ENCODE measurements around the gene SCN9A. TPM values are rescaled to one million over a fixed set of nuclear protein-coding genes. Genes with fewer than 3 reads are reported as not detected.
A peak's percentile ranks its signal among the peaks of the same experiment; 100 is the strongest.

Gene SCN9A
- total and polyA plus RNA-seq, 2 of the 8 experiments (the other 6 are each of a cell fraction or from before 2014, with no cell fraction given) = 1.6 to 6.2 TPM

GRCh38 chr2:166410828-166411472 is 35.2 kb upstream of the SCN9A start:
- Histone ChIP-seq H3K23me2 (ENCODE audit: low read depth, low read length) (no peaks in the 10 kb centered on the region), H3K27ac (ENCODE audit: low read depth, low read length) (no peak overlapping the region), H2BK120ac (replicated peaks; ENCODE audit: low read depth, low read length) (no peak overlapping the region), H3K4me1 (replicated peaks in 1 of 4; ENCODE audit: control insufficient read depth in 3 of 4, insufficient read depth in 4 of 4, low read length in 3 of 4) (no peaks in the 10 kb centered on the region), H2AK5ac (ENCODE audit: low read depth, low read length) (no peak overlapping the region), H3K79me1 (ENCODE audit: low read depth, low read length) (no peaks in the 10 kb centered on the region), H3K4me3 (ENCODE audit: extremely low read depth in 1 of 4, insufficient read depth in 2 of 4, low read depth in 3 of 4, low read length in 4 of 4) (no peak overlapping the region), H2BK20ac (ENCODE audit: low read length) (no peak overlapping the region), H4K20me1 (replicated peaks in 1 of 2; ENCODE audit: control insufficient read depth in 1 of 2, insufficient read depth in 2 of 2, low read length in 2 of 2) (no peaks in the 10 kb centered on the region), H2BK5ac (ENCODE audit: low read depth, low read length) (no peak overlapping the region), H3K36me3 (ENCODE audit: control insufficient read depth in 2 of 4, insufficient read depth in 4 of 4, low read length in 3 of 4) (no peaks in the 10 kb centered on the region), H3K14ac (ENCODE audit: insufficient read length) (no peak overlapping the region), H3K56ac (replicated peaks; ENCODE audit: insufficient read length, low read depth, low read length) (no peak overlapping the region), H3K4me2 (ENCODE audit: insufficient read depth in 1 of 2, low read depth in 2 of 2, low read length in 2 of 2) (no peak overlapping the region), H3K27me3 (replicated peaks in 1 of 4; ENCODE audit: control insufficient read depth in 3 of 4, extremely low read depth in 1 of 4, insufficient read depth in 3 of 4, low read length in 3 of 4) (no peaks in the 10 kb centered on the region), H3K18ac (ENCODE audit: extremely low read depth, low read length) (no peak overlapping the region), H3K79me2 (ENCODE audit: control insufficient read depth in 1 of 2, insufficient read depth in 2 of 2, low read length in 2 of 2) (no peaks in the 10 kb centered on the region), H2BK15ac (ENCODE audit: low read length) (no peak overlapping the region), H3K4ac (replicated peaks; ENCODE audit: insufficient read length, low read depth, low read length) (no peak overlapping the region), H4K5ac (ENCODE audit: insufficient read length, low read depth, low read length) (no peak overlapping the region), H3K9ac (replicated peaks in 1 of 4; ENCODE audit: extremely low read depth in 1 of 4, low read depth in 3 of 4, low read length in 3 of 4) (no peak overlapping the region), H4K91ac (replicated peaks; ENCODE audit: insufficient read length, low read length) (no peak overlapping the region), H2BK12ac (ENCODE audit: low read depth, low read length) (no peak overlapping the region), H2AFZ (ENCODE audit: low read length) (peak overlapping the region; percentile 34; the same call in 1 of the 2 replicates), H4K8ac (ENCODE audit: extremely low read depth, insufficient read depth, low read length) (no peak overlapping the region), H3K23ac (ENCODE audit: insufficient read length) (no peak overlapping the region), H3K9me3 (ENCODE audit: insufficient read depth in 2 of 2, low read depth in 1 of 2, low read length in 1 of 2) (no peaks in the 10 kb centered on the region)
- ChIA-PET POLR2A (ENCODE audit: partially characterized antibody) (no interaction called here), CTCF (ENCODE audit: partially characterized antibody) (no interaction called here)
- WGBS, 2 experiments (ENCODE audit: extremely low coverage in 1 of 2, insufficient coverage in 1 of 2, insufficient read length in 1 of 2, insufficient replicate concordance in 2 of 2, low coverage in 1 of 2, low lambda C conversion rate in 2 of 2, missing lambda C conversion rate in 1 of 2) = 84% methylated on average over 7 of the region's 7 CpGs; no CpG with 5 or more reads in 1 of the 2 experiments
- no peak for TF ChIP-seq TAF1 (IDR thresholded peaks at IDR 0.05; ENCODE audit: low read depth, low read length)
- no peak for TF ChIP-seq EGR1 (IDR thresholded peaks at IDR 0.05; ENCODE audit: borderline replicate concordance, low read depth, low read length)
- no peak for TF ChIP-seq SIX5 (IDR thresholded peaks at IDR 0.05; ENCODE audit: low read depth, low read length)
- no peak for TF ChIP-seq HDAC2 (IDR thresholded peaks at IDR 0.05; ENCODE audit: borderline replicate concordance in 1 of 2, low read depth in 2 of 2, low read length in 2 of 2)
- TF ChIP-seq ATF3 (IDR thresholded peaks at IDR 0.05; ENCODE audit: insufficient read depth, low read depth, low read length) = no peak
- TF ChIP-seq KDM5A (IDR thresholded peaks at IDR 0.05; ENCODE audit: low read length) = no peak
- TF ChIP-seq RXRA (IDR thresholded peaks at IDR 0.05; ENCODE audit: insufficient read depth, low read depth, low read length) = no peak
- DNase-seq (ENCODE audit: low read depth in 1 of 2, low spot score in 2 of 2) (no peak), FAIRE-seq (no peak)

All from H1 (cell line).